Ovary (tissue), 3 donors: ENCODE results near the gene PRKCE.

Experiments used
- CTCF ChIP-seq, 3 donors: fragments of 450-650 bp in 2 of 3; fragments of 200-600 bp in 1 of 3; IDR thresholded peaks; one replicate each; pipeline versions ENCODE4 v1.5.1 to v1.8.0; 2016 to 2022; ENCODE audit warnings: antibody characterized with exemption in 3 of 3, mild to moderate bottlenecking in 1 of 3
- EP300 ChIP-seq: sonication (generic); formaldehyde crosslinking; IDR thresholded peaks from one replicate; pipeline ENCODE4 v1.6.1; 2017; ENCODE audit warnings: antibody characterized with exemption
- POLR2A ChIP-seq: fragments of 450-650 bp; IDR thresholded peaks from one replicate; pipeline ENCODE4 v1.6.1; 2017; ENCODE audit warnings: antibody characterized with exemption, mild to moderate bottlenecking, moderate library complexity
- donor health status: DM: no; HTN: no; CAD: no.

- TF ChIP-seq POLR2A: no peak
- TF ChIP-seq CTCF (IDR thresholded peaks at IDR 0.05): no peak
- no peak for TF ChIP-seq EP300
These were observed 83.5 kb downstream of the PRKCE start for GRCh38 chr2:45734952-45735351.
